Breast epithelium (tissue), 3 donors: ENCODE results near the gene VAMP4.

Experiments
- POLR2A ChIP-seq: fragments of 450-650 bp; IDR thresholded peaks from one replicate; pipeline ENCODE4 v1.6.1; 2016; ENCODE audit warnings: antibody characterized with exemption, mild to moderate bottlenecking, moderate library complexity
- POLR2AphosphoS5 ChIP-seq, 3 donors: sonication (generic); formaldehyde crosslinking; IDR thresholded peaks; one replicate each; pipeline ENCODE4 v1.6.1; 2017; ENCODE audit warnings: antibody characterized with exemption in 3 of 3
- TF ChIP-seq, protein P1 (sequence below), 3 donors: fragments of 450-650 bp; IDR thresholded peaks; one replicate each; pipeline ENCODE4 v1.5.1; 2016 to 2017; ENCODE audit warnings: antibody characterized with exemption in 3 of 3, mild to moderate bottlenecking in 3 of 3, moderate library complexity in 3 of 3

DNA sequence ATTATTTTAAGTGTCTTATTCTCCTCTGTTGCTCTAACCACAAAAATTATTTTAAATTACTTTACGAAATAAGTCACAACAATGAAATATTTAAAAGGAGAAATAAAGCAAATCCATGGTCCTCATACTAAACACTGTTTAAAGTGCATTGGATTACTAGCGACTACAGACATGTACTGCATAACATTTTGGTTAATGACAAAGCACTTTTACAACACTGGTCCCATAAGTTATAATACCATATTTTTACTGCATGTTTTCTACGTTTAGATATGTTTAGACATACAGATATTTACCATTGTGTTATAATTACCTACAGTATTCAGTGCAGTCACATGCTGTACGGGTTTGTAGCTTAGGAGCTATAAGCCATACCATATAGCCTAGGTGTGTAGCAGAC lies 30.2 kb downstream of the VAMP4 start:
- TF ChIP-seq, protein P1, sequence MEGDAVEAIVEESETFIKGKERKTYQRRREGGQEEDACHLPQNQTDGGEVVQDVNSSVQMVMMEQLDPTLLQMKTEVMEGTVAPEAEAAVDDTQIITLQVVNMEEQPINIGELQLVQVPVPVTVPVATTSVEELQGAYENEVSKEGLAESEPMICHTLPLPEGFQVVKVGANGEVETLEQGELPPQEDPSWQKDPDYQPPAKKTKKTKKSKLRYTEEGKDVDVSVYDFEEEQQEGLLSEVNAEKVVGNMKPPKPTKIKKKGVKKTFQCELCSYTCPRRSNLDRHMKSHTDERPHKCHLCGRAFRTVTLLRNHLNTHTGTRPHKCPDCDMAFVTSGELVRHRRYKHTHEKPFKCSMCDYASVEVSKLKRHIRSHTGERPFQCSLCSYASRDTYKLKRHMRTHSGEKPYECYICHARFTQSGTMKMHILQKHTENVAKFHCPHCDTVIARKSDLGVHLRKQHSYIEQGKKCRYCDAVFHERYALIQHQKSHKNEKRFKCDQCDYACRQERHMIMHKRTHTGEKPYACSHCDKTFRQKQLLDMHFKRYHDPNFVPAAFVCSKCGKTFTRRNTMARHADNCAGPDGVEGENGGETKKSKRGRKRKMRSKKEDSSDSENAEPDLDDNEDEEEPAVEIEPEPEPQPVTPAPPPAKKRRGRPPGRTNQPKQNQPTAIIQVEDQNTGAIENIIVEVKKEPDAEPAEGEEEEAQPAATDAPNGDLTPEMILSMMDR (IDR thresholded peaks at IDR 0.05), result no peak
- no peak for TF ChIP-seq POLR2A
- TF ChIP-seq POLR2AphosphoS5 (IDR thresholded peaks at IDR 0.05), result no peak
